ENCODE results near the gene LRTM1. TPM values are rescaled to one million over a fixed set of nuclear protein-coding genes. Genes with fewer than 3 reads are reported as not detected.
A peak's percentile ranks its signal among the peaks of the same experiment; 100 is the strongest.

LRTM1 gene
- total RNA-seq, 1 donor = not detected

GRCh38 chr3:54901906-54902685, 25.8 kb downstream of the LRTM1 start:
- no peak for DNase-seq (ENCODE audit: low read depth)
- no peak for TF ChIP-seq CTCF (IDR thresholded peaks at IDR 0.05; ENCODE audit: insufficient read depth, low read length)
- no peak overlapping the region for H3K4me3 ChIP-seq (ENCODE audit: low read depth, low read length)

DNA sequence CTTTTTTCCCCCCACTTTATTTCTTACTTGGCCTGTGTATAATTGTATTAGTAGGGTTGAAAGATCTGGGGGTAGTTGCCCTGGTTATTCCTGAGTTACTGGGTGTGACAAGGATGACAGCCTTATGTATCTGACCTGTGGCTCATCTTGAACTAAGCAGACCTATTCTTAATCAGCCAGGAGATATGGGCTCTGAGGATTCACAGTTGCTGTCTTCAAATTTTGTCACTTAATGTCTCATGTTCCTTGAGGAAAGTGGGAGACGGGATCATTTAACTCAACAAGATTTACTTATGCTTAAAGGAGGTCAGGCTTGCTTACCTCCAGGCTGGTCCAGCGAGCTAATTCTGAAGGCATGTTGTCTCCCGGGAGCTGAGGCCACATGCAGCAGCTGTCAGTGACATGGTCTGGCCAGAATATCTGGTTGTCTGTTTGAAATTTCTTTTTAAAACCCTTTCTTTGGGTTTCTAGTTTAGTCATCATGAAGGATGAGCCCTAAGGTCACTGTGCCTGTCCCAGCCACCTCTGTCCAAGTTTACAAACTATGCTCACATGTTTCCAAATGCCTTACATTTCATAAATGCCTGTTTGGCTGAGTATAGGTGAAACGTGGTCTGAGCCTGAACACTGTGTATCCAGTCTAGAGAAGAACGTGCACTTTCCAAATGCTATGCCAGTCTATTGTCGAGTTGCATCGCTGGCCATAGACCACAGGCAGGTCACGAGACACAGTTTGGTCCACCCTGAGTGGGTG, 26.8 kb downstream of the LRTM1 start:
- H3K4me3 ChIP-seq (ENCODE audit: low read depth, low read length) = no peak overlapping the region
- TF ChIP-seq CTCF (IDR thresholded peaks at IDR 0.05; ENCODE audit: insufficient read depth, low read length) = no peak
- no peak for DNase-seq (ENCODE audit: low read depth)

DNA sequence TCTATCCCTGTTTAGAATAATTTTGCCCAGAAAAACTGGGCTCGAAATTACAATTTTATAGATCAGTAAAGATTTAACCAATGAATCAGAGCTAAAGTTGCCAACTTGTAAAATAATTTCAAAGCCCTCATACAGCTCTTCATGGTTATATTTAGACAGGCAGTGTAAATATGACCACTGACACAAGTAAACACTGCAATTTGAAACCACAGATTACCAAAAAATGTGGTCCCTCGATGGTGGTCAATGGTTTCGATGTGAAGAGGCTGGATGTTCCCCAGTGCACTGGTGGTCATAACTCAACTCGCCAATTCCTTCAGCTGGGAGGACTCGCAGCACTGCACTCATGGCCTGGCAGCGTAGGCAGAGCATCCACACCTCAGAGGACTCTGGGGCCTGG, 28.6 kb downstream of the LRTM1 start:
- H3K4me3 ChIP-seq (ENCODE audit: low read depth, low read length) = no peak overlapping the region
- no peak for DNase-seq (ENCODE audit: low read depth)
- TF ChIP-seq CTCF (IDR thresholded peaks at IDR 0.05; ENCODE audit: insufficient read depth, low read length) = no peak

DNA sequence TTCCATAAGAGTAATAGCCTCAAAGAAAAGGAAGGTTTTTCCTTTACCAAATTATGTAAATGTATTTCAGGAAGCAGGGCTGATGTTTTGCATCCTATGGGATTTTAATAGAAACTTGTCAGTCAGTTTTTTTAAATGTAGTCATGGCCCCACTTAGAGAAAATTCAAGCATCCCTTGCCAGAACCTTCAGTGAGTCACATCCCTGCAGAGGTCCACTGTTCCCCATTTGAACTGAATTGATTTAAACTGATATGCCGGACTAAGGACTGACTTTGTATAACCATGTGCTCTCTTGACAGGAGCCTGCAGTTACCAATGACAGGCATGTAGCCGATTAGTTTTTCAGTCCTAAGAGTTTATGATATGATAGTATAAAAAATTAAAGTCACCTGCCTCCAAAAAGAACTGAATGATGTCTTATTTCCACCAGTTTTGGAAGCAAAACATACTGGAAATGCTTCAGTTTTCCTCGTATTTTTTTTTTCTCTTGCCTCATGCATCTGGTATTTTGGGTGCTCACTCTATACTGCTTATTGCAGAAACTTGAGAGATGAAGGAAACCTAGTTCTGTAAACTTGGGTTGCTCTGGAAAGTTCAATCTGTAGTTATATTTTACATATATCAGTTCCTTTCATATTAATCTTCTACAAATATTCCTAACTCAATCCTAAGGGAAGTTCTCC, 30.7 kb downstream of the LRTM1 start:
- no peak overlapping the region for H3K4me3 ChIP-seq (ENCODE audit: low read depth, low read length)
- no peak for TF ChIP-seq CTCF (IDR thresholded peaks at IDR 0.05; ENCODE audit: insufficient read depth, low read length)
- DNase-seq (ENCODE audit: low read depth) = peak; percentile 75

DNA sequence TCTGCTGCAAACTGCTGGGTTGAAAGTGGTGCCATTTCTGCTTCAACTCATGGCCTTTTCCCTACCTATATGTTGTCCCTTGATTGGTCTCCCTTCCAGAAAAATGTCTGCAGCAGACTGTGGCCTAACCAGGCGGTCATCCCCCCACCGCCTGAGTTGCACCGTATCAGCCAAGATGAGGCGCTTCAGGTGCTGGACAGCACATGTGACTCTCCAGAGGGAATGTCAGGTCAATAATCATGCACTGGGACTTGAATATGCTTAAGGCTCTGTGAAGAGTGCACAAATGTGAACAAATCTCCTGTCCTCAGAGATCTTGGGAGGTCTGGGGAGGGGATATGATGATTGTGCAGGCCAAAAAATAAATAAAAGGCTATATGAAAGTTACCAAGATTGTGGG, 32.2 kb downstream of the LRTM1 start:
- H3K4me3 ChIP-seq (ENCODE audit: low read depth, low read length) = no peak overlapping the region
- DNase-seq (ENCODE audit: low read depth) = no peak
- no peak for TF ChIP-seq CTCF (IDR thresholded peaks at IDR 0.05; ENCODE audit: insufficient read depth, low read length)

- DNase-seq (ENCODE audit: low read depth) = no peak
- TF ChIP-seq CTCF (IDR thresholded peaks at IDR 0.05; ENCODE audit: insufficient read depth, low read length) = no peak
- H3K4me3 ChIP-seq (ENCODE audit: low read depth, low read length) = no peak overlapping the region
Observed at GRCh38 chr3:54892168-54892567, 35.7 kb downstream of the LRTM1 start.
